ENCODE data around the gene LMTK3. TPM values are rescaled to one million over a fixed set of nuclear protein-coding genes. Genes with fewer than 3 reads are reported as not detected.

LMTK3 gene
- total and polyA plus RNA-seq, 2 of the 13 experiments (the other 11 are each of a cell fraction or from before 2014, with no cell fraction given), result 0.18 to 0.29 TPM

DNA sequence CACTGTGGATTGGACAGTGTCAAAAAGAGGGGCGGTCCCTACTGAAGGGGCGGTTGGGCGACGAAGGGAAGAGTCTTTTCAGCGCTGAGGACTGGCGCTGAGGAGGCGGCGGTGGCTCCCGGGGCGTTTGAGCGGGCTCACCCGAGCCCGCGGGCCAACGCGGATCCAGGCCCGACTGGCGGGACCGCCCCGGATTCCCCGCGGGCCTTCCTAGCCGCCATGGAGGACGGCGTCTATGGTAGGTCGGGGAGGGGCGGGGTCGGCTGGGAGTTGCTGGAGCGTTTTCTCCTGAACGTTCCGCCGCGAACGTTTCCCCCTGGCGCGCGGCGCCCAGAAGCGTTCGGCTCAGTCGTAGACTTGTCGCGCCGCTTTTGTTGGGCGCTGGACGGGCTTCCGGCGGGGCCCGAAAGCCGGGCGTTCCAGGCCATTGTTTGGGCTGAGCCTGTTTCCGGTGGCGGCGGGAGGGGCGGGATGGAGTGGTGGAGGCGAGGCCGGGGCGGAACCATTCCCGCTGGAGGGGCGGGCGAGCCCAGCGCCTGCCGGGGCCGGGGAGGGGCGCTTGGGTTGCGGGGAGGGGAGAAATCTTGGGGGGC lies 42.2 kb downstream of the LMTK3 start, which contains the start of gene CYTH2 (continued):
- TF ChIP-seq HNF4A (CRISPR knock-in tag; IDR thresholded peaks at IDR 0.05) (no peak), TARDBP (CRISPR knock-in tag; IDR thresholded peaks at IDR 0.05) (peak; percentile 65; the same call in 1 of the 2 replicates), FLYWCH1 (CRISPR knock-in tag; IDR thresholded peaks at IDR 0.05) (no peak), XRCC5 (optimal IDR thresholded peaks at IDR 0.05; ENCODE audit: low read length) (peak; percentile 64), USF2 (IDR thresholded peaks at IDR 0.05; ENCODE audit: low read depth, low read length) (no peak), USF2 (CRISPR knock-in tag; IDR thresholded peaks at IDR 0.05; ENCODE audit: borderline replicate concordance) (no peak), ZNF256 (CRISPR knock-in tag; conservative IDR thresholded peaks at IDR 0.05) (0 out of 2 replicates have a peak, but pooled peaks have one; percentile 56), TRIM22 (IDR thresholded peaks at IDR 0.05) (no peak), PRMT3 (CRISPR knock-in tag; IDR thresholded peaks at IDR 0.05; ENCODE audit: borderline replicate concordance, low read depth) (no peak), ZNF724P (CRISPR knock-in tag; IDR thresholded peaks at IDR 0.05; ENCODE audit: borderline replicate concordance) (no peak), ZBTB10 (CRISPR knock-in tag; IDR thresholded peaks at IDR 0.05; ENCODE audit: borderline replicate concordance) (no peak), ZNF746 (CRISPR knock-in tag; IDR thresholded peaks at IDR 0.05) (no peak; the same call in 1 of the 2 replicates), ZNF501 (CRISPR knock-in tag; IDR thresholded peaks at IDR 0.05) (peak; percentile 63), NRL (CRISPR knock-in tag; IDR thresholded peaks at IDR 0.05; ENCODE audit: borderline replicate concordance) (no peak), ZNF777 (CRISPR knock-in tag; IDR thresholded peaks at IDR 0.05) (peak; percentile 80), ZNF615 (CRISPR knock-in tag; IDR thresholded peaks at IDR 0.05; ENCODE audit: borderline replicate concordance) (no peak), FOXO1 (CRISPR knock-in tag; IDR thresholded peaks at IDR 0.05) (no peak), PCBP2 (optimal IDR thresholded peaks at IDR 0.05; ENCODE audit: low read depth, low read length, poor library complexity, severe bottlenecking) (no peak), ZNF577 (CRISPR knock-in tag; IDR thresholded peaks at IDR 0.05; ENCODE audit: borderline replicate concordance, low read depth) (no peak)
- TF ChIP-seq, protein P1, sequence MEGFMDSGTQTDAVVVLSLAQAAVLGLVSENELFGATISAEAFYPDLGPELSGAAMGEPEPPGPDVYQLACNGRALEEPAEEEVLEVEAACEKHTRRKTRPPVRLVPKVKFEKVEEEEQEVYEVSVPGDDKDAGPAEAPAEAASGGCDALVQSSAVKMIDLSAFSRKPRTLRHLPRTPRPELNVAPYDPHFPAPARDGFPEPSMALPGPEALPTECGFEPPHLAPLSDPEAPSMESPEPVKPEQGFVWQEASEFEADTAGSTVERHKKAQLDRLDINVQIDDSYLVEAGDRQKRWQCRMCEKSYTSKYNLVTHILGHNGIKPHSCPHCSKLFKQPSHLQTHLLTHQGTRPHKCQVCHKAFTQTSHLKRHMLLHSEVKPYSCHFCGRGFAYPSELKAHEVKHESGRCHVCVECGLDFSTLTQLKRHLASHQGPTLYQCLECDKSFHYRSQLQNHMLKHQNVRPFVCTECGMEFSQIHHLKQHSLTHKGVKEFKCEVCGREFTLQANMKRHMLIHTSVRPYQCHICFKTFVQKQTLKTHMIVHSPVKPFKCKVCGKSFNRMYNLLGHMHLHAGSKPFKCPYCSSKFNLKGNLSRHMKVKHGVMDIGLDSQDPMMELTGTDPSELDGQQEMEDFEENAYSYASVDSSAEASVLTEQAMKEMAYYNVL (CRISPR knock-in tag; IDR thresholded peaks at IDR 0.05; ENCODE audit: borderline replicate concordance), result no peak

Data from HepG2 (cell line).